Endothelial cell (in vitro differentiated cells): Measurements from ENCODE around the gene CACNA2D3. TPM values are rescaled to one million over a fixed set of nuclear protein-coding genes. Genes with fewer than 3 reads are reported as not detected.

ENCODE experiments used
- DNase-seq: peaks from one replicate; pipeline ENCODE4 v3.0.0; 2021; ENCODE audit warnings: low spot score
- H3K27ac Mint-ChIP-seq: one replicate; pipeline ENCODE4 v1.8.0; 2021; ENCODE audit warnings: mixed read lengths, inconsistent platforms; ENCODE audit not compliant: unreplicated experiment
- H3K27me3 Mint-ChIP-seq: one replicate; pipeline ENCODE4 v1.8.0; 2021; ENCODE audit warnings: mild to moderate bottlenecking, moderate library complexity, mixed read lengths, inconsistent platforms; ENCODE audit not compliant: unreplicated experiment
- H3K36me3 Mint-ChIP-seq: one replicate; pipeline ENCODE4 v1.8.0; 2021; ENCODE audit warnings: mild to moderate bottlenecking, low read depth, mixed read lengths, inconsistent platforms; ENCODE audit not compliant: unreplicated experiment
- H3K4me1 Mint-ChIP-seq: one replicate; pipeline ENCODE4 v1.8.0; 2021; ENCODE audit warnings: mild to moderate bottlenecking, mixed read lengths, inconsistent platforms; ENCODE audit not compliant: unreplicated experiment
- H3K4me3 Mint-ChIP-seq: one replicate; pipeline ENCODE4 v1.8.0; 2021; ENCODE audit warnings: mild to moderate bottlenecking, mixed read lengths, inconsistent platforms; ENCODE audit not compliant: unreplicated experiment
- H3K9me3 Mint-ChIP-seq: one replicate; pipeline ENCODE4 v1.8.0; 2021; ENCODE audit warnings: mixed read lengths, inconsistent platforms; ENCODE audit not compliant: unreplicated experiment
- total RNA-seq: library from RNA; stranded (reverse); fragmentation: NEBNext Ultra II Directional; extraction: Animal tissue kit (Norgen Biotek cat#: 25700); gene quantifications from one replicate; pipeline ENCODE4 v1.2.1, GENCODE V29; 2021; ENCODE audit not compliant: unreplicated experiment
- TF ChIP-seq, protein P1 (sequence below): fragments of 200-600 bp; sonication (generic); IDR thresholded peaks from one replicate; pipeline ENCODE4 v1.5.0; 2021; ENCODE audit warnings: antibody characterized with exemption; ENCODE audit not compliant: unreplicated experiment

Gene CACNA2D3
- total RNA-seq, 1 donor from 2014 or later = 0.46 TPM

DNA sequence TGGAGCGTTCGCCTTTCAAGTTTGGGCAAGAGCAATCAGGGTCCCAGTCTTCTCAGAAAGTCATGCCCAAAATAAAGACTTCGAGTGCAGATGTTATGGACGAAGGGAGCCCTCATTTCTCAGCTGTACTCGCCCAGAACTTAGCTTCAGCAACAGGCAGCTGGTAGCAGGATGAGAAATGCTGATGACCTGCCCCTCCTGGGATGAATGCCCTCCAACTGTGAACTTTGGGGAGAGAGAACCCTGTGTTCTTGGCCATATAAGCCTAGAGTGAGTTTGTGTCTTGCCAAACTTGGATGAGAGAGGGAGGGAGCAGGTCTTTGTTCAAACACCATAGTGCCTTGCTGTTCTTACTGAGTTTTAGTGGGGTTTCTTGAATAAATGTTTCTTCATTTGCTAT, 405.2 kb downstream of the CACNA2D3 start:
- no peak for DNase-seq
- TF ChIP-seq, protein P1, sequence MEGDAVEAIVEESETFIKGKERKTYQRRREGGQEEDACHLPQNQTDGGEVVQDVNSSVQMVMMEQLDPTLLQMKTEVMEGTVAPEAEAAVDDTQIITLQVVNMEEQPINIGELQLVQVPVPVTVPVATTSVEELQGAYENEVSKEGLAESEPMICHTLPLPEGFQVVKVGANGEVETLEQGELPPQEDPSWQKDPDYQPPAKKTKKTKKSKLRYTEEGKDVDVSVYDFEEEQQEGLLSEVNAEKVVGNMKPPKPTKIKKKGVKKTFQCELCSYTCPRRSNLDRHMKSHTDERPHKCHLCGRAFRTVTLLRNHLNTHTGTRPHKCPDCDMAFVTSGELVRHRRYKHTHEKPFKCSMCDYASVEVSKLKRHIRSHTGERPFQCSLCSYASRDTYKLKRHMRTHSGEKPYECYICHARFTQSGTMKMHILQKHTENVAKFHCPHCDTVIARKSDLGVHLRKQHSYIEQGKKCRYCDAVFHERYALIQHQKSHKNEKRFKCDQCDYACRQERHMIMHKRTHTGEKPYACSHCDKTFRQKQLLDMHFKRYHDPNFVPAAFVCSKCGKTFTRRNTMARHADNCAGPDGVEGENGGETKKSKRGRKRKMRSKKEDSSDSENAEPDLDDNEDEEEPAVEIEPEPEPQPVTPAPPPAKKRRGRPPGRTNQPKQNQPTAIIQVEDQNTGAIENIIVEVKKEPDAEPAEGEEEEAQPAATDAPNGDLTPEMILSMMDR = no peak
- H3K36me3 Mint-ChIP-seq = no peaks in the 10 kb centered on the region
- no peaks in the 10 kb centered on the region for H3K9me3 Mint-ChIP-seq
- H3K4me3 Mint-ChIP-seq = no peak overlapping the region
- H3K4me1 Mint-ChIP-seq = peaks cover 16% of the 10 kb centered on the region
- no peak overlapping the region for H3K27ac Mint-ChIP-seq
- H3K27me3 Mint-ChIP-seq = peaks cover 2% of the 10 kb centered on the region

DNA sequence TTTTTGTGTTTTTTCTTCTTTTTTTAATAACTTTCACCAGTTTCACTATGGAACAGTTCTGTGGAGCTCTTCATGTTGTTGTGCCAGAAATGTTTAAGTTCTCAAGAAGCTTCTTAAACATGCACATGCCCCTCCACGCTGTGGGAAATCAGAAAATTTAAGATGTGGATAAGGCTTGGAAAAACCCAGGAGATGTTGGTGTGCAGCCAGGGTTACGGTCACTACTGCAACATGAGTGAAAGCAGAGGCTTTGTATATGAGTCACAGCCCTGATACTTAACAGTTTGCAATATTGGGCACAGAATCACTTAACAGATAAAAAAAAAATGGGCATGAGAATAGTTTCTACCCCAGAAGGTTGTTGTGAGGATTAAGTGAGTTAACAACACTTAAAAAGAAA, 405.6 kb downstream of the CACNA2D3 start:
- H3K27me3 Mint-ChIP-seq = peaks cover 2% of the 10 kb centered on the region
- TF ChIP-seq, protein P1 = no peak
- no peaks in the 10 kb centered on the region for H3K9me3 Mint-ChIP-seq
- peaks cover 19% of the 10 kb centered on the region for H3K4me1 Mint-ChIP-seq
- H3K4me3 Mint-ChIP-seq = no peak overlapping the region
- H3K27ac Mint-ChIP-seq = no peak overlapping the region
- no peak for DNase-seq
- no peaks in the 10 kb centered on the region for H3K36me3 Mint-ChIP-seq

DNA sequence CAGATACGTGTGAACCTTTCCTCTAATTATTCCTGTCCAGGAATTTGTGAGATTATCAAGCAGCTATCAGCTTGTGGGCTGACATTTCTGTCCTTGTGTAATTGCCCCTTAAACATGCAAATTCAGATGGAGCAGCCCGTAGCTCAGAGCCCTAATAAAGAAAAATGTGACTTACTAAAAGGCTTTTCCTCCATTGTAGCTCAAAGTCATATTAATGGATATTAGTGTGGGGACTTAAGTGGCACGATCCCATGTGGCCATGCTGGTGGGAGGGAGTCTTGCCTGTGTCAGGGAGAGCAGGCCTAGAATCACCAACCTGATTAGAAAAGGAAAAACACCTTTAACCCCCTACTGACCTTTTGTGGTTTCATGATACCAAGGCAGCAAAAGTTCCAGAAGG, 406.3 kb downstream of the CACNA2D3 start:
- no peak for DNase-seq
- Mint-ChIP-seq H3K27me3 (peaks cover 2% of the 10 kb centered on the region), H3K27ac (no peak overlapping the region), H3K4me3 (no peak overlapping the region), H3K36me3 (no peaks in the 10 kb centered on the region), H3K9me3 (no peaks in the 10 kb centered on the region), H3K4me1 (peaks cover 20% of the 10 kb centered on the region)
- TF ChIP-seq, protein P1 = no peak

DNA sequence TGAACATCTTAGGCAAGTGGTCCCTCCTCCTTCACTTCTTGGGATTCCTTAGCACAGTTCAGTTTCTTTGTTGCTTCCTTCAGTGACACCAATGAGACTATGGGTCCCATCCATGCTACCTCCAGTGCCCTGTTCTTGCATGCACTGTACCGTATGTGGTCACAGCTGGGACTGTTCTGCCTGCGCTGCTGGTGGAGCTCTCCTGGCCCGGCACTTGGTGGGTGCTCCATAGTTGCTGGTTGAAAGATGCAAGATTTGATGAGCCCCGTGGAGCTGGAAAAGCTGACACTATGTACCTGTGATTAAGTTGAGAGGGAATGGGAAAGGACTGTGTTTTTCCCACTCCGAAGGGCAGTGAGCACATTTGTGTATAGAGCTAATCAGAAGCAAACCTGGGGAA, 407.7 kb downstream of the CACNA2D3 start:
- Mint-ChIP-seq H3K27ac (no peak overlapping the region), H3K27me3 (peaks cover 2% of the 10 kb centered on the region), H3K36me3 (no peaks in the 10 kb centered on the region), H3K9me3 (no peaks in the 10 kb centered on the region), H3K4me1 (peaks cover 20% of the 10 kb centered on the region), H3K4me3 (no peak overlapping the region)
- no peak for DNase-seq
- TF ChIP-seq, protein P1 = no peak

DNA sequence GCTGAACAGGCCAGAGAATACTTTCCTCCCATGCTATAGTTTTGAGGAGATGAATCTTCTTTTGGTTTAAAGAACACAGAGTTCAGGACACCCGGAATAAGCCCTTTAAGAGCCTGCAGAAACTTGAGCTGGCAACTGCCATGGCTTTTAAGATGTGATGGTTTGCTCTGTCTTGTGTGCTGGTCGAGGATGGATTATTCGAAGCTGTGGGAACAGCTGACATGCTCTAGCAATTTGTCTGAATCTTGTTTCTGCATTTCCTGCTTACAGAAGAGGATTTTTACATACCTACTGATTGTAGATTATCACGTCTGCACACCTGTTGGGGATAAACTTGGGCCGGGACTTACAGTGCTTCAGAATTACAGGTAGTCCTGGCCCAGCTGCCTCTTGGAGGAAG, 408.6 kb downstream of the CACNA2D3 start:
- Mint-ChIP-seq H3K9me3 (no peaks in the 10 kb centered on the region), H3K27me3 (peaks cover 2% of the 10 kb centered on the region), H3K4me1 (peaks cover 20% of the 10 kb centered on the region), H3K4me3 (peak overlapping the region; percentile 29), H3K27ac (no peak overlapping the region), H3K36me3 (no peaks in the 10 kb centered on the region)
- no peak for DNase-seq
- TF ChIP-seq, protein P1 = no peak
